Activated CD4-positive, alpha-beta T cell treated with anti-CD3 and anti-CD28 coated beads, Interleukin-2, amount 10 ng/mL, durations not matched to agents 7 days and 5 days (primary cell): ENCODE data around the gene THEM5. TPM values are rescaled to one million over a fixed set of nuclear protein-coding genes. Genes with fewer than 3 reads are reported as not detected.

Source experiments
- CTCF ChIA-PET: fragments of 350-600 bp; sonication (Branson Sonifier 250); formaldehyde crosslinking; loops from one replicate; lab custom pipeline; 2021; ENCODE audit warnings: antibody characterized with exemption; lab: Charles Lee
- POLR2A ChIA-PET: fragments of 350-600 bp; sonication (Branson Sonifier 250); formaldehyde crosslinking; loops from one replicate; lab custom pipeline; 2021; ENCODE audit warnings: antibody characterized with exemption; lab: Charles Lee
- DNase-seq: peaks from one replicate; pipeline ENCODE4 v3.0.0-alpha.2; 2020
- H3K27ac Mint-ChIP-seq: one replicate; pipeline ENCODE4 v1.8.0; 2021; ENCODE audit warnings: mild to moderate bottlenecking, moderate library complexity, mixed read lengths
- H3K27me3 Mint-ChIP-seq: one replicate; pipeline ENCODE4 v1.8.0; 2021; ENCODE audit warnings: mixed read lengths
- H3K36me3 Mint-ChIP-seq: one replicate; pipeline ENCODE4 v1.8.0; 2021; ENCODE audit warnings: low read depth, mixed read lengths
- H3K4me1 Mint-ChIP-seq: one replicate; pipeline ENCODE4 v1.8.0; 2021; ENCODE audit warnings: mixed read lengths
- H3K4me3 Mint-ChIP-seq: one replicate; pipeline ENCODE4 v1.8.0; 2021; ENCODE audit warnings: mild to moderate bottlenecking, moderate library complexity, mixed read lengths
- H3K9me3 Mint-ChIP-seq: one replicate; pipeline ENCODE4 v1.8.0; 2021; ENCODE audit warnings: mixed read lengths
- total RNA-seq, 2 experiments: library from RNA; stranded (reverse); gene quantifications; one replicate each; pipeline ENCODE4 v1.2.3, GENCODE V29; 2021

THEM5 gene
- total RNA-seq, 2 experiments from 2014 or later: not detected

DNA sequence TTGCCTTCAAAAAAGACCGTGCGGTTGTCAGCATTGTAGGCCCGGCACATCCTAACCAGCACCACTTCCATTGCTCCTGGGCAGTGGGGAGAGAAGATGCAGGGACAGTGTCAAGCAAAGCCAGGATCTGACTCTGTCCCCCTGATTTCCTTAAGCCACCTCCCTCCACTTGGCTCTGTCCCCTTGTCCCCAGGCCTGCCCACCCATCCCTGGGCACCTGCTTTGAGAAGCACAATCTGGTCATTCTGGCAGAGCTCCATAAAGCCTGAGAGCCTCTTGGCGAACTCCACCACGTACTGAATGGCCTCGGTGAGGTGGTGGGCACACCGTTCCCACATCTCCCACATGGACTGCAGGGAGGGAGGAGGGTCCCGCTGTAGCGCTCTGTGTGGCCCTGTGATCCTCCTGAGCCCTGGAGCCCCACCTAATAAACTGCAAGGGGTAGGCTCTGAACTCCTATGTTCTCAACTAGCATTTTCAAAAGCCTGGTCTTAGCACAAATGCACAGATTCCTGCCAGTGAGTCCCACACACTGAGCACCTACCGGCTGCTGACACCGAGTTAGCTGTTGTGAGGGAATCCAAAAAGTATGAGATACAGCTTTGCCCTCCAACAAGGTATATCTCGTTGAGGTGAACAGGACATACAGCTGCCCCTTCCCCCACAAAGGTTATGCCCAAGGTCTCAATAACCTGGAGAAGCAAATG lies 40.1 kb downstream of the THEM5 start:
- no peak overlapping the region for H3K27ac Mint-ChIP-seq
- CTCF ChIA-PET: no interaction called here
- no peak for DNase-seq
- POLR2A ChIA-PET: no interaction called here
- no peaks in the 10 kb centered on the region for H3K9me3 Mint-ChIP-seq
- H3K27me3 Mint-ChIP-seq: no peaks in the 10 kb centered on the region
- H3K4me1 Mint-ChIP-seq: peaks cover 40% of the 10 kb centered on the region
- no peaks in the 10 kb centered on the region for H3K36me3 Mint-ChIP-seq
- H3K4me3 Mint-ChIP-seq: no peak overlapping the region

DNA sequence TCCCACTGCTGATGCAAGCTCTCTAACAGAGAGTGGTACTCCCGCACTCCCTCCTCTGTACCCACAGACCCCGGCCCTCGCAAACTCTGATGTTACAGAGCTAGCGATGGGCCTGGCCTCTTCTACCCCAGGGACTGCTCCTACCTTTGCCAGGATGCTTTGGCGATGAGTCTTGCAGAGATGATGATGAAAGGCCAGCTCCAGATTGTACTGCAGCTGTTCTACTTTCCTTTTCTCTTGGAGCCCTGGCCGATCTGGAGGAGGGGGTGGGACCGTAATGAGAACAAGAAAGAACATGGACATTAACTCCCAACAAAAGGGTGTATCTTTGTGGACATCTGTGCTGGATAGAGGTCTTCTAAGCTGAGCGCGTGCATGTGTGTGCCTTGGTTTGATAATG lies 42.3 kb downstream of the THEM5 start:
- H3K9me3 Mint-ChIP-seq: no peaks in the 10 kb centered on the region
- H3K36me3 Mint-ChIP-seq: no peaks in the 10 kb centered on the region
- no peak overlapping the region for H3K4me3 Mint-ChIP-seq
- CTCF ChIA-PET: interaction anchor here (0.8 to 2.2 kb wide), 4 partner anchors 8 to 19 kb away, joined by 3 to 10 read pairs (median 4); no protein-coding TSS in a partner anchor
- no peaks in the 10 kb centered on the region for H3K27me3 Mint-ChIP-seq
- H3K27ac Mint-ChIP-seq: no peak overlapping the region
- POLR2A ChIA-PET: no interaction called here
- peaks cover 23% of the 10 kb centered on the region for H3K4me1 Mint-ChIP-seq
- no peak for DNase-seq

DNA sequence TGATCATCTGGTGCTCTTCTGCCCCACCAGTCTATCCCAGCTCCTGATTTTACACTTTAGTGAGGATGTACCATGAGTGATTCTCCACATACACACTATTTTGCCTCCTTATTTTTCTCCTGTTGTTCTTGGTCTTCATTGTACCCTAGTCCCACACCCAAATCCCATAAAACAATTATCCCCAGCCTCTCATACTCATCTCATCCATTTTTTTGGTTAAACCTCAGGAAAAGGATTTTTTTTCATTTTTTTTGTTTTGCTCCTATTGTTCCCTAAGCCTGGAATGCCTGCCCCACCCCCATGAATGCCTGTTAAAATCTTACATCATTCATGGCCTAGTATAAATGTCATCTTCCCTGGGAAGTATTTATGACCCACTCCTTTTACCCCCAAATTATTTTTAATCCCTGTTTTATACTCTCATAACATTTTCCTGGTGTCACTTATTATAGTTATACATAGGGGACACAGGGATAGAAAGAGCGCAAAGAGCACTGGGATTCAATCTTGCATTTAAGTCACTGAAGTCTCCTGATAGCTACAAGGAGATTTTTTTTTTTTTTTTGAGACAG lies 43.4 kb downstream of the THEM5 start:
- H3K9me3 Mint-ChIP-seq: no peaks in the 10 kb centered on the region
- ChIA-PET CTCF (interaction anchor here (0.7 to 3.7 kb wide), 3 partner anchors 10 to 141 kb away, joined by 3 to 17 read pairs (median 5); no protein-coding TSS in a partner anchor), POLR2A (no interaction called here)
- no peak for DNase-seq
- no peaks in the 10 kb centered on the region for H3K27me3 Mint-ChIP-seq
- no peak overlapping the region for H3K27ac Mint-ChIP-seq
- peaks cover 12% of the 10 kb centered on the region for H3K4me1 Mint-ChIP-seq
- H3K36me3 Mint-ChIP-seq: no peaks in the 10 kb centered on the region
- H3K4me3 Mint-ChIP-seq: no peak overlapping the region

DNA sequence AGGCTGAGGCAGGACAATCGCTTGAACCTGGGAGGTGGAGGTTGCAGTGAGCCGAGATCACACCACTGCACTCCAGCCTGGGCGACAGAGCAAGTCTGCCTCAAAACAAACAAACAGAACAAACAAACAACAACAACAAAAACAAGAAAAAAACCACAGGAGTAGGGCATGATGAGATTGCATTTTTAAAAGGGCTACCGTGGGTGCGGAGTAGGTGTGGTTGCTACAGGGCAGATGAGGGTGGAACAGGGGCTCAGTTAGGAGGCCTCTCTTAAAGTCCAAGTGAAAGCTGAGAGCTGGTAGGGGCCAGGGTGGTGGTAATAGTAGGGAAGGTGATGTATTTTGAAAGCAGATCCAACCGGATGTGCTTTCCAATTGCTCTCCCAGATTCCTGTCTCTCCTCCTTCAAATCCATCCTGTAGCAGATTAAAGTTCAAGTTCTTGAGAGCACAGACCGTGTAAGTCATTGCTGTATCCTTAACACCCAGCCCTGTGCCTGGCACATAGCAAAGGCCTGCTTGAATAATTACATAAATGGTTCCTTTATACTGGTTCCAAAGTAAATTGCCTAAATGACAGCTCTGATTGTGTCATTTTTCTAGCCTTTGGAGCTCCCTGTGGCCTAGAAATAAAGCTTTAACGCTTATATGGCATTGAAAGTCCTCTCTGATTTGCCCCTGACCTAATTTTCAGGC lies 44.1 kb downstream of the THEM5 start:
- CTCF ChIA-PET: interaction anchor here (1.0 to 3.7 kb wide), 3 partner anchors 9 to 27 kb away, joined by 3 to 17 read pairs (median 5); no protein-coding TSS in a partner anchor
- no peaks in the 10 kb centered on the region for H3K36me3 Mint-ChIP-seq
- H3K9me3 Mint-ChIP-seq: no peaks in the 10 kb centered on the region
- POLR2A ChIA-PET: no interaction called here
- peaks cover 7% of the 10 kb centered on the region for H3K4me1 Mint-ChIP-seq
- H3K27ac Mint-ChIP-seq: peak overlapping the region; percentile 19
- H3K27me3 Mint-ChIP-seq: no peaks in the 10 kb centered on the region
- no peak for DNase-seq
- H3K4me3 Mint-ChIP-seq: no peak overlapping the region

DNA sequence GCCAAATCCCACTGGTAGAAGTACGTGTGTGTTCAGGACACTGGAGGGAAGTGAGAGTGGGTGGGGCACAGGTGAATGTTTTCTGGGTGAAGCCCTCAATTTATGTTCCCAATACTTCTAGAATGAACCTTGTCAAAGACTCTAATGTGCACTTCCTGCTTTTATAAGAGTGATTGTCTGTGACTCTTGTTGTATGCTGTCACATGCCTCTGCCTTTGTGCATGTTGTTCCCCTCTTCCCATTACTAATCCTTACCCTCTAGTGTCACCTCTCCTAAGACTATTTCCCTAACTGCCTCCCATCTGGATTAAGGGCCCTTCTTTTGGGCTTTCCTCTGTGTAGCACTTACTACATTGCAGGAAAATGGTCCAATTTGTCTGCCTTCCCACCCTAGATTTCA lies 45.7 kb downstream of the THEM5 start:
- no peak overlapping the region for H3K27ac Mint-ChIP-seq
- H3K9me3 Mint-ChIP-seq: no peaks in the 10 kb centered on the region
- peaks cover 4% of the 10 kb centered on the region for H3K4me1 Mint-ChIP-seq
- DNase-seq: no peak
- no peaks in the 10 kb centered on the region for H3K36me3 Mint-ChIP-seq
- H3K4me3 Mint-ChIP-seq: no peak overlapping the region
- CTCF ChIA-PET: interaction anchor here (1.2 to 3.7 kb wide), 2 partner anchors 13 to 46 kb away, joined by 3 to 17 read pairs; no protein-coding TSS in a partner anchor
- H3K27me3 Mint-ChIP-seq: no peaks in the 10 kb centered on the region
- POLR2A ChIA-PET: no interaction called here

DNA sequence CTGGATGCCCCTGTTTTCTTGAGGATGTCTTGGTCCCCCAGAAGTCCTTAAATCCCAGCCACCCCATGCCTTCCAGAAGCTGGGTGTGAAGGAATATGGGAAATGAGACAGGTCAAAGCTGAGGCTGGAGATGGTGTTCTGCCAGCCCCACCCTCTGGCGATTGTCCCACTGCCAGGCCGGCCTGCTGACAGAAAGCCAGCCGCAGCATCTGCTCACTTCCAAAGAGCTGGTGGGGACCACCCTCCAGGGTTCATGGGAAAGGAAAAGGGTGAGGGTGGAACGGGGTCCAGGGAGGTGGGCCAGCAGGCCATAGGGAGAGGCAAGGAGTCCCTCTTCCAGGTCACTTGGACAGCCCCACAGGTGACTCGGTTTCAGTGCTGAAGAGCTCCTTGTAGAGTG lies 46.4 kb downstream of the THEM5 start:
- DNase-seq: no peak
- Mint-ChIP-seq H3K4me1 (no peaks in the 10 kb centered on the region), H3K4me3 (no peak overlapping the region), H3K27me3 (no peaks in the 10 kb centered on the region), H3K27ac (no peak overlapping the region), H3K9me3 (no peaks in the 10 kb centered on the region), H3K36me3 (no peaks in the 10 kb centered on the region)
- ChIA-PET POLR2A (no interaction called here), CTCF (interaction anchor here (0.9 to 3.7 kb wide), 2 partner anchors 9 to 14 kb away, joined by 3 to 17 read pairs; no protein-coding TSS in a partner anchor)

DNA sequence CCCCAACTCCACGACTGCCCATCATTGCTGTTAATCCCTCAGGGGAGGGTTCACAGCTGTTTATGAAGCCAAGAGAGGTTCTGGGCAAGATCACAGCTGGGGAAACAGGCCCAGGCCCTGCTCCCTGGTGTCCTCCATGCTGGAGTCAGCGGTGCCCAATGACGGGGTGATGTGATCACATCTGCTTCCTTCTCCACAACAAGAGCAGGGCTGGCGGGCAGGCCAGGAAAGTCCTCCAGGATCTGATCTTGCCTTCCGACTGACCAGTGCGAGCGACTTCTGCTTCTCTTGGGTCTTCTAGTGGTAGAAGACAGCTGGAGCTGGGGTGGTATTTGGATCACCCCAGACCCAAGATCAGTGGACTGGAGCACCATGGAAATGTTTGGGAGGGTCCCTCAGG lies 47.3 kb downstream of the THEM5 start:
- Mint-ChIP-seq H3K4me1 (no peaks in the 10 kb centered on the region), H3K36me3 (no peaks in the 10 kb centered on the region), H3K9me3 (no peaks in the 10 kb centered on the region), H3K27ac (no peak overlapping the region), H3K4me3 (no peak overlapping the region), H3K27me3 (no peaks in the 10 kb centered on the region)
- ChIA-PET POLR2A (no interaction called here), CTCF (no interaction called here)
- no peak for DNase-seq

DNA sequence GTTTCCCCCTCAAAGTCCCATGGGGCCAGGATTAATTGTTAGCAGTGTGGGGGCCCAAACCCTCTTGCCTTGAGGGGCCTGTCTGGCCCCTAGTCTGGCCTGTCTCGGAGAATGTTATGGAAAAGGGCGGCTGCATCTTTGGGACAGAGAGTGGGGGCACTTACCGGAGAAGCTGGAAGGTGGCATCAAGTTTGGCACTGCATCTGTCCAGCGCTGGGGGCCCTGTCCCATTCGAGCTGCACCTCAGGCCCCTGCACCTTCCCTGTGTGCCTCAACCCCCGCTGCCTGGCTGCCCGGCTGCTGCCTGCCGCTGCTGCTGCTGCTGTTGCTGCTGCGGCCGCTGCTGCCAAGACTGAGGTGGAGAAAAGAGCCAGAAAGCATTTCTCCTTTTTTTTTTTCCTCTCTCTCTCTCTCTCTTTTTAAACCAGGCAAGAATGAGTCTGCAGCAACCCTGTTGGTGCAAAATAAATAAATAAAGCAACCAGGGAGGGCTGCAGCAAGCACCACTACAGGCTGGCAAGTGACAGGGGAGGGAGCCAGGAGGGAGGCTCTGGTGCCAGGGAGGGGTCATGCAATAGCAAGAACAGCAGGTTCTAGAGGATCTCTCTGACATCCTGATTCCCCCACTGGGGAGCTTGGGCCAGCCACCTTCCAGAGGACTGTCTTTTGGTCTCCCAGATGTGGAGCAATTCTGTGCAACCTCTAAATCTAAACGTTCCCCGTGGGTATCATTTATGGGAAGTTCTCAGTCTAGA lies 48.3 kb downstream of the THEM5 start, which contains the start of gene LINGO4:
TSS of gene LINGO4 (minus strand) at position 354 of the 755 bp plus-strand sequence. CDS start 2,715 bp downstream, outside the sequence.
- Mint-ChIP-seq H3K27me3 (no peaks in the 10 kb centered on the region), H3K9me3 (no peaks in the 10 kb centered on the region), H3K27ac (peak within 1 kb of the TSS; percentile 43), H3K4me1 (peaks cover 5% of the 10 kb centered on the region), H3K4me3 (no peak within 1 kb of the TSS), H3K36me3 (no peaks in the 10 kb centered on the region)
- DNase-seq: no peak
- ChIA-PET POLR2A (no interaction called here), CTCF (interaction anchor here (0.5 kb wide), 1 partner anchor 115 kb away, joined by 4 read pairs; no protein-coding TSS in a partner anchor)

DNA sequence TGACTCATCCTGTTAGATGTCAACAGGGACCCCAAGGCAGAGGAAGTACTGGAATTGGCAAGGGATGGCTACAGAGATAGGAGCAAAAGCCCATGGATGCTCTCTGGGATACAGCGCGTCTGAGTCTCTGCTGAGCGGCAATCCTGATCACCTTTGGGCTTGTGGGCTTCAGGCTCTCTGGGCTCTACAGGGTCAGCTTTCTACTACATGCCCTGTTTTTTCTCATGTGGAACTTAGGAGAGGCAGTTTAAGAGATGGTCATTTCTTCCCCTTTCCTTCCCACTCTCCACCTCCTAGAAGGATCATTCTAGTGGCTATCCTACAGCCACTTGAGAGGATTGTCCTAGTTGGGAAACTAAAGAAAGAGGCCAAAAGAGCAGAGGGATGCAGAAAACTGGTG lies 49.6 kb downstream of the THEM5 start:
- Mint-ChIP-seq H3K27me3 (no peaks in the 10 kb centered on the region), H3K36me3 (no peaks in the 10 kb centered on the region)
- POLR2A ChIA-PET: no interaction called here

DNA sequence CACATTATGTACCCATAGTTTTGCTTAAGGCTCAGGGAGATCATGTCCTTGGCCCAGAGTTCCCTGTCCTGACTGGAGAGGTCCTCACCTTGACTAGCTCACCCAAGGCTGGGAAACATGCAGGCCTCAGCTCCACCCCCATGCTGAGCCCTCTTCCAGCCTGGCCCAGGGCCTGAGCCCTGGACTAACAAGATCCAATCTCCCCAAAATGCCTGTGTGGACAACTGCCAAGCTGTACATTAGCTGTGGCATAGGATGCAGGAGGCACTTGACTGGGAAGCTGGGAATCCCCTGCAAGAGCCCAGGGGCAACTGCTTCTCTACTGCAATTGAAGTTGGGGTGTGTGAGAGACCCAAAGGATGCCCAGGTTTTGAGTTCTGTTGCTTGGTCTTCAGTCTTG lies 50.3 kb downstream of the THEM5 start:
- H3K4me1 Mint-ChIP-seq: peaks cover 9% of the 10 kb centered on the region
- H3K36me3 Mint-ChIP-seq: no peaks in the 10 kb centered on the region
- POLR2A ChIA-PET: no interaction called here
- DNase-seq: no peak
- CTCF ChIA-PET: interaction anchor here (1.0 to 1.2 kb wide), 5 partner anchors 8 to 40 kb away, joined by 3 read pairs; partner anchors contain the start of gene MRPL9
- H3K27ac Mint-ChIP-seq: no peak overlapping the region
- no peaks in the 10 kb centered on the region for H3K27me3 Mint-ChIP-seq
- H3K4me3 Mint-ChIP-seq: no peak overlapping the region
- no peaks in the 10 kb centered on the region for H3K9me3 Mint-ChIP-seq

More for the DNA sequence above, 49.6 kb downstream of the THEM5 start:
- CTCF ChIA-PET: interaction anchor here (0.8 to 1.2 kb wide), 4 partner anchors 7 to 33 kb away, joined by 3 read pairs; no protein-coding TSS in a partner anchor
- Mint-ChIP-seq H3K4me3 (no peak overlapping the region), H3K4me1 (peaks cover 9% of the 10 kb centered on the region), H3K27ac (no peak overlapping the region), H3K9me3 (no peaks in the 10 kb centered on the region)
- DNase-seq: no peak

DNA sequence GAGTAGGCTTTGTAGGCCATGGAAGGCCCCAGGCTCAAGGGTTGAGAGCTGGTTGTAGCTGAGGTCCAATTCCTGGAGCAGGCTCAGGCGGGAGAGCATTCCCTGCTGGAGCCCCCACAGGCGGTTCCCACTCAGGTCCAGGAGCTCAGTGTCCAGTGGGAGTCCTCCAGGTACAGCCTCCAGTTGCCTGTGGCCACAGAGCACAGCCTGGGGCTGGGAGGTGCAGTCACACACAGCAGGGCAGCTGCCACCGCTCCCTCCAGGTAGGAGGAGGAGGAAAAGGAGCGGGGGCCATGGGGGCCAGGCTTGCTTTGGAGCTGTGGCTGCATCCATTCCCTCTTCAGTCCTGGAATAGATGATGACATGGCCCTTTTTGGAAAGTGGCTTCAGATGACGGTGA lies 51.1 kb downstream of the THEM5 start:
- ChIA-PET CTCF (interaction anchor here (1.0 to 2.0 kb wide), 5 partner anchors 13 to 39 kb away, joined by 3 to 4 read pairs (median 3); partner anchors contain the start of genes MRPL9 and TDRKH), POLR2A (no interaction called here)
- H3K36me3 Mint-ChIP-seq: no peaks in the 10 kb centered on the region
- no peaks in the 10 kb centered on the region for H3K9me3 Mint-ChIP-seq
- H3K27ac Mint-ChIP-seq: no peak overlapping the region
- no peaks in the 10 kb centered on the region for H3K27me3 Mint-ChIP-seq
- no peak for DNase-seq
- H3K4me1 Mint-ChIP-seq: peaks cover 9% of the 10 kb centered on the region
- H3K4me3 Mint-ChIP-seq: no peak overlapping the region

DNA sequence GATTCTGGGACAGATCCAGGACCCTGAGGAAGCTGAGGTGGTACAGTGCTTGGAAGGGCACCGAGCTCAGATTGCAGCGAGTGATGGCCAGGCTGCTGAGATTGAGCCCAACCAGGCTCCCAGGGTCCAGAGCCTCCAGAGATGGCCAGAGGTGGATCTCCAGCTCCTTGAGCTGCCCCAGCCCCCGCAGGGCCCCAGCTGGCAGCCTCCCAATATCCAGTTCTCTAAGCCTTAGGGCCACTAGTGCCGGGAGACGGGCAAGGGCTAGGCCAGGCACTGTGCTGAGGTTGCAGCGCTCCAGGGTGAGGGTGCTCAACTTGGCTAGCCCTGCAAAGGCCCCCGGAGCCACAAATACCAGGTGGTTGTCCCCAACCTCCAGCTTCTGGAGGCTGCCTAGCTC lies 51.7 kb downstream of the THEM5 start:
- H3K4me3 Mint-ChIP-seq: no peak overlapping the region
- POLR2A ChIA-PET: no interaction called here
- H3K36me3 Mint-ChIP-seq: no peaks in the 10 kb centered on the region
- H3K27me3 Mint-ChIP-seq: no peaks in the 10 kb centered on the region
- H3K4me1 Mint-ChIP-seq: peaks cover 9% of the 10 kb centered on the region
- CTCF ChIA-PET: interaction anchor here (1.0 to 2.0 kb wide), 3 partner anchors 12 to 26 kb away, joined by 3 to 4 read pairs (median 3); partner anchors contain the start of gene TDRKH
- H3K9me3 Mint-ChIP-seq: no peaks in the 10 kb centered on the region
- H3K27ac Mint-ChIP-seq: no peak overlapping the region
- no peak for DNase-seq
